ENCODE results near the gene HSDL1.

Gene HSDL1

DNA sequence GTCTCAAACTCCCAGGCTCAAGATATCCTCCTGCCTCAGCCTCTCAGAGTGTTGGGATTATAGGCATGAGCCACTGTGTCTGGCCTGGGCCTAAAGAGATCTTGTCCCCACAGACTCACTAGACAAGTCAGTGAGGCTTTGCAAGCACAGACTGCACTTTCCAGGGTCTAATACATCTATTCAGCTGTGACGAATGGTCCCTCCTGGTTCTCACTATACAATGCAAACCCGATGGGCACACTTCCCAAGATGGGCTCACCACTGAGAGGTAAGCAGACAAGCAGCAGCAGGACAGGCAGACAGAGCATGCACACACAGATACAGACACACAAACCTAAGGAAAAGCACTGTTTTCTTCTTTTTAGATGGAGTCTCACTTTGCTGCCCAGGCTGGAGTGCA is 37.1 kb downstream of the HSDL1 start:
- DNase-seq (ENCODE audit: low spot score): no peak

- no peak for DNase-seq (ENCODE audit: low spot score)
These were observed 38.8 kb downstream of the HSDL1 start for GRCh38 chr16:84105948-84106740.

- no peak for DNase-seq (ENCODE audit: low spot score)
These were observed 39.6 kb downstream of the HSDL1 start for GRCh38 chr16:84105301-84105815.

GRCh38 chr16:84104231-84104630 is 40.7 kb downstream of the HSDL1 start:
- DNase-seq (ENCODE audit: low spot score): no peak

GRCh38 chr16:84103678-84104077 is 41.3 kb downstream of the HSDL1 start:
- no peak for DNase-seq (ENCODE audit: low spot score)

DNA sequence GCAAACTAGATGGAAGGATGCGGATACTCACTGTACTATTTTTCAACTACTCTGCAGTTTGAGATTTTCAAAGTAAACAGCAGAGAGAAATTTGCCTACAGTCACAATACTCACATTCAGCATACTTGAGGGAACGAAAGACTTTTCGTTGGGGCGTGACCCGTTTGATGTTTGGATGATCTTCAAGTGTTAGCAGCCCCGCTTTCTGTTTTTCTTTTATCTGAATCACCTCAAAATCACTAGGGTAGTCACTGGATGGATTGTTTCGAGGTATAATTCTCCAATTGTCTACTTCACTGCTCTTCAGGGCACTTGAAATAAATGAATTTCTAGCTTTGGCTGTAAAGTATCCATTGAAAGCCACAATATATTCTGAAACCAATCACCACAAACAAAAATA is 46.0 kb downstream of the HSDL1 start:
- no peak for DNase-seq (ENCODE audit: low spot score)

GRCh38 chr16:84096447-84097005 is 48.5 kb downstream of the HSDL1 start:
- DNase-seq (ENCODE audit: low spot score): peak; percentile 6

DNA sequence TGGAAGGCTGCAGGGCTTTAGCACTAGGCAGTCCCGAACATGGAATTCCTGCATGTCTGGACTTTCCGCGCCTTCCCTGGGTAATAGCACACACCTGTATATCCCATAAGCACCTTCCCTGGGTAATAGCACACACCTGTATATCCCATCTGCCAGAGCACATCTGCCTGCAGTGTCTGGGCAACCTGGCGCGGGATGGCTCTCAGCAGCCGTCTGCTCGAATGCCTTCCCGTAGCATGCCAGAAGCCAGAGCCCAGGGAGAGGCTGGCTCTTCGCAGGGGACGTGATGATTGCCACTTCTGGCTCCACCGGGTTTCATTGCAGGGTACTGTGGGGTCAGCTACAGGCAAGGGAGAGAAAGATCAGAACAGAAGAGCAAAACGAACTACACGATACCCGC is 49.5 kb downstream of the HSDL1 start:
- DNase-seq (ENCODE audit: low spot score): no peak

- DNase-seq (ENCODE audit: low spot score): no peak
These were observed 51.1 kb downstream of the HSDL1 start for GRCh38 chr16:84093879-84094270.

GRCh38 chr16:84093120-84093878 is 51.7 kb downstream of the HSDL1 start:
- DNase-seq (ENCODE audit: low spot score): no peak

DNA sequence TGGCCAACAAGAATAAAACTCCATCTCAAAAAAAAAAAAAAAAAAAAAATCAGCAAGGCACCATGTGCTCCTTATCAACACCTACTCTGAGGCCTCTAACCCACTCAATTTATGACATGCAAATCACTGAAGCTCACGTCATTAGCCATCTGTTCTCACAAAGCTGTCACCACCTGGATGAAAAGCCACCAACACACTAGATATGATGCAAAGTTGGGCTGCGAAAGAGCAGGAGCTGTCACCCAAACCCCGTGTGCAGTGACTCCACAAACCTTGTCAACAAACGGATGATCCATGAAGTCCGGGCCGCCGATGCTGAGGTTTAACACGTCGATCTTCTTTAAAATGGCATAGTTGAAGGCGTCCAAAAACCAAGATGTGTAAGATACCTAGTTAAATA is 53.5 kb downstream of the HSDL1 start:
- DNase-seq (ENCODE audit: low spot score): no peak

DNA sequence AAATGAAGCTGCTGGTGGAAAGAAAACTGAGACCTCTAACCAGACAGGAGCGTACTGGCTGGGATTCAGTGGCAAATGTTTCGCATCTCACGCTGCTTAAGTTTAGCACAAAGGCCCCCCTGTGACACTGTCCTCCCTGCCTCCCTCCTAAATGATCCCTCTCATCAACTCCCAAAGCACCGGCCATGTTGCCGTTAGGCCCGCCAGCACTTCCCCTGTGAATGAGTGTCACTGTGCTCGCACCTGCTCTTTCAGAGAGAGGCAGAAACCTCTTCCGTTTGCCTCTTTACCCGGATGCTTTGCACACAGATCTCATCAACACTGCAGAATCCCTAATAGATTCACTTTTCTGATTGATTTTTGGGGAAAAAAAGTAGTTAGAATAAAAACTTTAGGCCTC is 54.8 kb downstream of the HSDL1 start:
- DNase-seq (ENCODE audit: low spot score): no peak

DNA sequence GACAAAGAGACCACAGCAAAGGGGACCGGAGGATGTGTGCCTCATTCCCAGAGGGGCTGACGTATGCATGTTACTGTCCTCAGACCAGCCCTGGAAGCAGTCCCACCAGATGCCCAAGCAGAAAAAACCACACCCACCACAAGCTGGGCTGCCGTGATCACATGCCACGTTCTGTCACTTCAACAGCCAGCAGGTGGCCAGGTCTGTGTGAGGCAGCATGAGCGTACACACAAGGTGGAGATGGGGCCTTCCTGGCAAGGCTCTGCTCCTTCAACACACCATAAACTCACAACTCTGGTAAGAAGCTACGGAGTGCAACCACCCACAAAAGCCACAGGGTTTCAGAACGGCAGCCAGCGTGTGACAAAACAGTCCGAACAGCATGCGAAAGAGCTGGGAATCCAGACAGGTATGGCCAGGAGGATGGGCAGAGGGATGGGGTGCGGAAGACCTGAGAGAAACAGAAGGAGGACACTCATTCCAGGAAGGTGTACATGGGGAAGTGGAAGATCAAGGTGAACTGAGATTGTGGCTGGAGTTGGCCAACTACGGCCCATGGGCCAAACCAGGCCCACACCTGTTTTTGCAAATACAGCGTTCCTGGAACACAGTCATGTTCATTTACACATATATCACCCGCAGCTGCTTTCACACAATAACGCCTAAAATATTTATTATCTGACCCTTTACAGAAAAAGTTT is 56.1 kb downstream of the HSDL1 start:
- no peak for DNase-seq (ENCODE audit: low spot score)

DNA sequence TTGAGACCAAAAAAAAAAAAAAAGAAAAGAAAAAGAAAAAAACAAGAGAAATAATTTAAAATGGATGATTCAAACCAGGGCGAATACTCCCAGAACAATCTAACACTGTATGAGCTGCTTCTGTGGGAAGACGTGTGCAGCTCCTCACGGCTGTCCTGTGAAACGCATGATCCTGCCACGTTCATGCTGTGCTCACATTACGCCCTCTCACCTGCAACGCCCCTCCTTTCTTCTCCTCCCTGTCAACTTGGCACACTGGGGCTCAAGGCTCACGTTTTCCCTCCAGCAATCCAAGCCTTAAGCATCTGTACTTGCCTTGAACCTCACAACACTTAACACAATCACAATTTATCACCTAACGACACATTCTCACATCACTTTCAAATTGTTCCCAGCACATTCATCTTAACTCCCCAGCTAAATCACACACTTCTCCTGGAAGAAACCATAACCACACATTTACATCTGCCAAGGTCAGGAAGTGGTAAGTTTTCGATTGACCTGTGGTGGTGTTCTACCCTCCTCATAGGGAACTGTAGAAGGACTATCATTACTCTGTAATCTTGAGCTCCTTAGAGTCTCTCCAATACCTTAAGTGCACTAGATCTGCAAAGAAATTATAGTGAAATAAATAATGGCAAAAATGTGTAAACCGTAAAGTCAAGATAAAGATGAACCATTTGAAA is 57.4 kb downstream of the HSDL1 start:
- no peak for DNase-seq (ENCODE audit: low spot score)

- DNase-seq (ENCODE audit: low spot score): no peak
These were observed 58.0 kb downstream of the HSDL1 start for GRCh38 chr16:84087001-84087400.

GRCh38 chr16:84086341-84086740 is 58.6 kb downstream of the HSDL1 start:
- no peak for DNase-seq (ENCODE audit: low spot score)

GRCh38 chr16:84085773-84086172 is 59.2 kb downstream of the HSDL1 start:
- DNase-seq (ENCODE audit: low spot score): no peak

GRCh38 chr16:84085271-84085667 is 59.7 kb downstream of the HSDL1 start:
- DNase-seq (ENCODE audit: low spot score): no peak

GRCh38 chr16:84084570-84085270 is 60.3 kb downstream of the HSDL1 start:
- peak; percentile 75 for DNase-seq (ENCODE audit: low spot score)

DNA sequence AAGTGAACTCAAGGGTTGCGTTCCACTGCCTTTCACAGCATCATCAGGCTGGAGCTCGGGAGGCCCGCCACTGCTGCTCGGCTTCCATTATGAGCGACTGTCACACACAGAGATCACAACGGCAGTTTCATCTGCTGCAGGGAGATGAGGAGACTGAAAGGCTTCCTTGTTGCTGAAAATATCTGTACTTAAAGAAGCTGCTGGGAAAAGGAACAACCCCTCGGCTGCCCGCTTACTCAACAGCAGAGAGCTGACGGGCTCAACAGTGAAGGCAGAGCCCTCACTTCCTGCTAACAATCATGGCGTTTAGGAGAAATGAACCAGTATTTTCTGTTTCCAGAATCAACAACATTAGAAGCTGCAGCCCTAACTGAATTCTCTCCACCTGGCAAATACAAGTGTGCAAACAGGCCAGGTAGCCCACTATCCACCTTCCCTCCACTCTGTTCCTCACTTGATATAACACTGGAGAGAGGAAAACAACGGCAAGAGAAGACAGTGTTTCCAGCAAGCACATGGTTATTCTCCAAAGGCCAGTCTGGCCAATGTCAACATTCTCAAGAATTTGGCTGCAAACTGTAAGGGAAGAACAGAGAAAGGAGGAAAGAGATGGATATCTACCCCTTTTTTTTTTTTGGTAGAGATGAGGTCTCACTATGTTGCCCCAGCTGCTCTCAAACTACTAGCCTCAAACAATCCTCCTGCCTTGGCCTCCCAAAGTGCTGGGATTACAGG is 62.0 kb downstream of the HSDL1 start:
- DNase-seq (ENCODE audit: low spot score): no peak

Data from kidney tubule cell (primary cell).